ENCODE measurements around the gene PMEL. TPM values are rescaled to one million over a fixed set of nuclear protein-coding genes. Genes with fewer than 3 reads are reported as not detected.
"Not testable (repeated sequence)": the region's sequence is repeated elsewhere in the genome, so short reads cannot be mapped to it uniquely, and the experiment has no call there.

The PMEL gene
- polyA plus RNA-seq, 1 donor (not counting 4 experiments of a cell fraction or from before 2014, with no cell fraction given), result 1.3 TPM

DNA sequence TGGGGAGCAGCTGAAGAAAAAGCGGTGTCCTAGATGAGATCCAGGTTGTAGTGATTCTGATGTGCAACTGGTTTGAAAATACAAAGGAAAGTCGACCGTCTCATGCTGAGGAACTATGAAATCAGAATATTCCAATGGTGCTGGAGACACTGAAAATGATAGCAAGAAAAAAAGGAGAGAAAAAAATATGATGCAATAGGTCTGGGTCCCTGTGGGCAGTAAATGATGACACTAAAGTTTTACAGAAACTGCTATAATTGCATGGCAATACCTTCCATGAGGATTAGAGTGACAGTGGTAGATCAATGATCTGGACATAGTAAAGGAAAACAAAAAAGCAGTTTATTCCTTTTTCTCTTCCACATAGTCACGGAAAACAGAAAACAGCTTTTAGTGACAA is 40.5 kb downstream of the PMEL start:
- H3K9me3 ChIP-seq (ENCODE audit: control insufficient read depth, low read depth, low read length), result no peaks in the 10 kb centered on the region
- H3K9ac ChIP-seq (ENCODE audit: control insufficient read depth, extremely low read depth, insufficient read depth, low read length), result no peak overlapping the region
- no peak overlapping the region for H3K27ac ChIP-seq (ENCODE audit: control insufficient read depth, insufficient read depth, low read length)

DNA sequence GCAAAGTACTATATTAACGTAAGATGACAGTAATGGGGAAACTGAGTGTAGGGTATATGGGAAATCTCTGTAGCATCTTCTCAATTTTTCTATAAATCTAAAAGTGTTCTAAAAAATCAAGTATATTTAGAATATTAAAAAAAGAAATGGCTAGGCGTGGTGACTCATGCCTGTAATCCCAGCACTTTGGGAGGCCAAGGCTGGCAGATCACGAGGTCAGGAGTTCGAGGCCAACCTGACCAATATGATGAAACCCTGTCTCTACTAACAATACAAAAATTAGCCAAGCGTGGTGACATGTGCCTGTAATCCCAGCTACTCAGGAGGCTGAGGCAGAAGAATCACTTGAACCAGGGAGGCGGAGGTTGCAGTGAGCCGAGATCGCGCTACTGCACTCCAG is 42.2 kb downstream of the PMEL start:
- FAIRE-seq; H3K36me3 ChIP-seq (ENCODE audit: control insufficient read depth in 2 of 2, extremely low read depth in 1 of 2, insufficient read depth in 2 of 2, low read length in 2 of 2); H3K9ac ChIP-seq (ENCODE audit: control insufficient read depth, extremely low read depth, insufficient read depth, low read length); DNase-seq (ENCODE audit: low read depth, low spot score); H3K4me1 ChIP-seq (ENCODE audit: control insufficient read depth, extremely low read depth, insufficient read depth, low read length); H4K20me1 ChIP-seq (ENCODE audit: control insufficient read depth, extremely low read depth, insufficient read depth, low read length); H3K27ac ChIP-seq (ENCODE audit: control insufficient read depth, insufficient read depth, low read length); H3K9me3 ChIP-seq (ENCODE audit: control insufficient read depth, low read depth, low read length); H3K4me3 ChIP-seq (ENCODE audit: control insufficient read depth in 2 of 3, extremely low read depth in 1 of 3, insufficient read depth in 2 of 3, low read depth in 1 of 3, low read length in 3 of 3); H3K4me2 ChIP-seq (ENCODE audit: control insufficient read depth, extremely low read depth, insufficient read depth, low read depth, low read length); H3K27me3 ChIP-seq (ENCODE audit: control insufficient read depth, extremely low read depth, insufficient read depth, low read length); dilution Hi-C loops (cut with MboI; ENCODE audit: extremely low pct_ligation_motif_present, low sequenced_read_pairs); H2AFZ ChIP-seq (ENCODE audit: control insufficient read depth, low read length); H3K9me1 ChIP-seq (ENCODE audit: control insufficient read depth, extremely low read depth, insufficient read depth, low read length): not testable (repeated sequence)
- H3K79me2 ChIP-seq (ENCODE audit: control insufficient read depth, insufficient read depth, low read length), result peaks cover 78% of the 10 kb centered on the region

More for the DNA sequence above, 40.5 kb downstream of the PMEL start:
- Histone ChIP-seq H2AFZ (ENCODE audit: control insufficient read depth, low read length) (no peak overlapping the region), H4K20me1 (ENCODE audit: control insufficient read depth, extremely low read depth, insufficient read depth, low read length) (no peaks in the 10 kb centered on the region), H3K4me2 (ENCODE audit: control insufficient read depth, extremely low read depth, insufficient read depth, low read depth, low read length) (peak overlapping the region; percentile 69), H3K36me3 (ENCODE audit: control insufficient read depth in 2 of 2, extremely low read depth in 1 of 2, insufficient read depth in 2 of 2, low read length in 2 of 2) (peaks cover 8% of the 10 kb centered on the region in 2 experiments), H3K27me3 (ENCODE audit: control insufficient read depth, extremely low read depth, insufficient read depth, low read length) (no peaks in the 10 kb centered on the region), H3K9me1 (ENCODE audit: control insufficient read depth, extremely low read depth, insufficient read depth, low read length) (no peaks in the 10 kb centered on the region), H3K4me3 (ENCODE audit: control insufficient read depth in 2 of 3, extremely low read depth in 1 of 3, insufficient read depth in 2 of 3, low read depth in 1 of 3, low read length in 3 of 3) (no peak overlapping the region), H3K79me2 (ENCODE audit: control insufficient read depth, insufficient read depth, low read length) (peaks cover 63% of the 10 kb centered on the region), H3K4me1 (ENCODE audit: control insufficient read depth, extremely low read depth, insufficient read depth, low read length) (peaks cover 23% of the 10 kb centered on the region)
- dilution Hi-C loops (cut with MboI; ENCODE audit: extremely low pct_ligation_motif_present, low sequenced_read_pairs), result no loop called here
- FAIRE-seq (no peak), DNase-seq (ENCODE audit: low read depth, low spot score) (no peak)
- TF ChIP-seq EZH2 (IDR thresholded peaks at IDR 0.05; ENCODE audit: low read length), result no peak
- TF ChIP-seq, protein P1, sequence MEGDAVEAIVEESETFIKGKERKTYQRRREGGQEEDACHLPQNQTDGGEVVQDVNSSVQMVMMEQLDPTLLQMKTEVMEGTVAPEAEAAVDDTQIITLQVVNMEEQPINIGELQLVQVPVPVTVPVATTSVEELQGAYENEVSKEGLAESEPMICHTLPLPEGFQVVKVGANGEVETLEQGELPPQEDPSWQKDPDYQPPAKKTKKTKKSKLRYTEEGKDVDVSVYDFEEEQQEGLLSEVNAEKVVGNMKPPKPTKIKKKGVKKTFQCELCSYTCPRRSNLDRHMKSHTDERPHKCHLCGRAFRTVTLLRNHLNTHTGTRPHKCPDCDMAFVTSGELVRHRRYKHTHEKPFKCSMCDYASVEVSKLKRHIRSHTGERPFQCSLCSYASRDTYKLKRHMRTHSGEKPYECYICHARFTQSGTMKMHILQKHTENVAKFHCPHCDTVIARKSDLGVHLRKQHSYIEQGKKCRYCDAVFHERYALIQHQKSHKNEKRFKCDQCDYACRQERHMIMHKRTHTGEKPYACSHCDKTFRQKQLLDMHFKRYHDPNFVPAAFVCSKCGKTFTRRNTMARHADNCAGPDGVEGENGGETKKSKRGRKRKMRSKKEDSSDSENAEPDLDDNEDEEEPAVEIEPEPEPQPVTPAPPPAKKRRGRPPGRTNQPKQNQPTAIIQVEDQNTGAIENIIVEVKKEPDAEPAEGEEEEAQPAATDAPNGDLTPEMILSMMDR (optimal IDR thresholded peaks at IDR 0.05 in 1 of 3, IDR thresholded peaks at IDR 0.05 in 1 of 3, conservative IDR thresholded peaks at IDR 0.05 in 1 of 3; ENCODE audit: extremely low read depth in 1 of 3, insufficient read depth in 2 of 3, low read length in 3 of 3), result no peak

DNA sequence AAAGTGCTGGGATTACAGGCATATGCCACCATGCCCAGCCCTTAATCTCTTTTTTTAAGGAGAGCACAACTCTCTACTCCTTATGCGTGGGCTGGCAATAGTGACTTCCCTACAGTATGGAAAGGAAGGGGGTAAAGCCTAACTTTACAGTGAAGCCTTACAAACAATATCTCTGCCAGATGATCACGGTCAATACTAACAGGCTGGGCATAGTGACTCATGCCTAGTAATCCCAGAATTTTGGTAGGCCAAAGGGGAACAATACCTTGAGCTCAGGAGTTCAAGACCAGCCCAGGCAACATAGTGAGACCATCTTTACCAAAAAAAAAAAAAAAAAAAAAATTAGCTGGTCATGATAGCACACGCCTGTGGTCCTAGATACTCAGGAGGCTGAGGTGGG is 43.7 kb downstream of the PMEL start:
- H3K4me2 ChIP-seq (ENCODE audit: control insufficient read depth, extremely low read depth, insufficient read depth, low read depth, low read length), result no peak overlapping the region
- H3K4me3 ChIP-seq (ENCODE audit: control insufficient read depth in 2 of 3, extremely low read depth in 1 of 3, insufficient read depth in 2 of 3, low read depth in 1 of 3, low read length in 3 of 3), result no peak overlapping the region
- H3K4me1 ChIP-seq (ENCODE audit: control insufficient read depth, extremely low read depth, insufficient read depth, low read length), result peaks cover 5% of the 10 kb centered on the region
- no peak overlapping the region for H2AFZ ChIP-seq (ENCODE audit: control insufficient read depth, low read length)
- TF ChIP-seq EZH2 (IDR thresholded peaks at IDR 0.05; ENCODE audit: low read length), result no peak
- TF ChIP-seq, protein P1 (optimal IDR thresholded peaks at IDR 0.05 in 1 of 3, IDR thresholded peaks at IDR 0.05 in 1 of 3, conservative IDR thresholded peaks at IDR 0.05 in 1 of 3; ENCODE audit: extremely low read depth in 1 of 3, insufficient read depth in 2 of 3, low read length in 3 of 3), result no peak
- dilution Hi-C loops (cut with MboI; ENCODE audit: extremely low pct_ligation_motif_present, low sequenced_read_pairs), result no loop called here
- no peaks in the 10 kb centered on the region for H4K20me1 ChIP-seq (ENCODE audit: control insufficient read depth, extremely low read depth, insufficient read depth, low read length)
- no peaks in the 10 kb centered on the region for H3K9me3 ChIP-seq (ENCODE audit: control insufficient read depth, low read depth, low read length)
- peaks cover 8 to 10% of the 10 kb centered on the region in 2 experiments for H3K36me3 ChIP-seq (ENCODE audit: control insufficient read depth in 2 of 2, extremely low read depth in 1 of 2, insufficient read depth in 2 of 2, low read length in 2 of 2)
- H3K9ac ChIP-seq (ENCODE audit: control insufficient read depth, extremely low read depth, insufficient read depth, low read length), result no peak overlapping the region
- DNase-seq (ENCODE audit: low read depth, low spot score) (no peak), FAIRE-seq (no peak)
- no peaks in the 10 kb centered on the region for H3K9me1 ChIP-seq (ENCODE audit: control insufficient read depth, extremely low read depth, insufficient read depth, low read length)
- H3K27ac ChIP-seq (ENCODE audit: control insufficient read depth, insufficient read depth, low read length), result no peak overlapping the region
- no peaks in the 10 kb centered on the region for H3K27me3 ChIP-seq (ENCODE audit: control insufficient read depth, extremely low read depth, insufficient read depth, low read length)
- peaks cover 81% of the 10 kb centered on the region for H3K79me2 ChIP-seq (ENCODE audit: control insufficient read depth, insufficient read depth, low read length)

DNA sequence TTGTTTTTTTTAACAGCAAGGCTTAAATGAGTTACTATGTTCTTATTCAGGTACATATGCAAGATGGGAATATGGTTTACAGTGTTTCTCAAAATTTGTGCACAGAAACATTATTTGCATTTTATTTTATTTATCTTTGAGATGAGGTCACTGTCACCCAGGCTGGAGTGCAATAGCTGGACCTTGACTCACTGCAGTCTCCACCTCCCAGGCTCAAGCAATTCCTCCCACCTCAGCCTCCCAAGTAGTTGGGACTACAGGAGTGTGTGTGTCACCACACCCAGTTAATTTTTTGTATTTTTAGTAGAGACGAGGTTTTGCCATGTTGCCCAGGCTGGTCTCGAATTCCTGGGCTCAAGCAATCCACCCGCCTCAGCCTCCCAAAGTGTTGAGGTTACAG is 46.8 kb downstream of the PMEL start:
- H3K9me3 ChIP-seq (ENCODE audit: control insufficient read depth, low read depth, low read length); H3K4me3 ChIP-seq (ENCODE audit: control insufficient read depth in 2 of 3, extremely low read depth in 1 of 3, insufficient read depth in 2 of 3, low read depth in 1 of 3, low read length in 3 of 3); DNase-seq (ENCODE audit: low read depth, low spot score); H2AFZ ChIP-seq (ENCODE audit: control insufficient read depth, low read length); H3K4me2 ChIP-seq (ENCODE audit: control insufficient read depth, extremely low read depth, insufficient read depth, low read depth, low read length); H4K20me1 ChIP-seq (ENCODE audit: control insufficient read depth, extremely low read depth, insufficient read depth, low read length); FAIRE-seq; H3K27me3 ChIP-seq (ENCODE audit: control insufficient read depth, extremely low read depth, insufficient read depth, low read length); H3K36me3 ChIP-seq (ENCODE audit: control insufficient read depth in 2 of 2, extremely low read depth in 1 of 2, insufficient read depth in 2 of 2, low read length in 2 of 2); dilution Hi-C loops (cut with MboI; ENCODE audit: extremely low pct_ligation_motif_present, low sequenced_read_pairs); H3K9ac ChIP-seq (ENCODE audit: control insufficient read depth, extremely low read depth, insufficient read depth, low read length); H3K27ac ChIP-seq (ENCODE audit: control insufficient read depth, insufficient read depth, low read length); H3K9me1 ChIP-seq (ENCODE audit: control insufficient read depth, extremely low read depth, insufficient read depth, low read length): not testable (repeated sequence)
- H3K4me1 ChIP-seq (ENCODE audit: control insufficient read depth, extremely low read depth, insufficient read depth, low read length), result peaks cover 16% of the 10 kb centered on the region
- peaks cover 67% of the 10 kb centered on the region for H3K79me2 ChIP-seq (ENCODE audit: control insufficient read depth, insufficient read depth, low read length)

Data from keratinocyte (primary cell).